GM19035 (cell line): Measurements from ENCODE around the gene TRIP12.
A peak's percentile ranks its signal among the peaks of the same experiment; 100 is the strongest.
"Not testable (repeated sequence)": the region's sequence is repeated elsewhere in the genome, so short reads cannot be mapped to it uniquely, and the experiment has no call there.

Experiments used
- ATAC-seq: cut with Tn5 transposase; IDR thresholded peaks from one replicate; pipeline ENCODE4 v1.9.1; 2021; ENCODE audit not compliant: unreplicated experiment

The TRIP12 gene

DNA sequence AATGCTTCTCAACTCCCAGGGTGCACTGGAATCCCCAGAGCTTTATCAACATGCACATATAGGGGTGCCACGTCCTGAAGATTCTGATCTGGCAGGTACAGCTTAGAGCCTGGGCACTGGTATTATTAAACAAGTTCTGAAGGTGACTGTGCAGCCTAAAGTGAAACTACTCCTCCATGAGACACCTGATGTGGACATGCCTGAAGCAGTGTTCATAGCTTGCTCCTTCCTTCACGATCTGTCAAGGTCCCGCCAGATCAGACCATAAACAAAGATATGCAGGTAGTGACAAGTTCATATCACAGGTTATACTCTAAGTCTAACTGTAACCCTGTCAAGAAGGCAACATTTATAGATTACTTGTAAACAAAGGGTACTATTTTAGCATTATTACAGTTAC lies 142.2 kb downstream of the TRIP12 start:
- ATAC-seq = no peak

DNA sequence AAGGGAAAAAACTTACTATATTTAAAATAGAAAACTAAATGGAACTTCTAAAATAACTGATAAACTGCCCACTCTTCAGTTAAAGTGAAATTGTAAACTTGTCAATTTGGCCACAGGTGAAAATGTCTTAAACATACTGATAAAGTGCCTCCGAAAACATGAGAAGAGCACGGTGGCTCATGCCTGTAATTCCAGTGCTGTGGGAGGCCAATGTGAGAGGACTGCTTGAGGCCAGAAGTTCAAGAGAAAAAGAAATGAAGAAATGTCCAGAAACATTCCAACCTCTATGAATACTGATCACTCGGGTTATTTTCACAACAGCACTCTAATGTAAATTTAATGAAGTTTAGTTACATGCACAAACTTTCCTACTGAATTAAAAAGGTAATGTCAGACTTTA lies 144.1 kb downstream of the TRIP12 start:
- ATAC-seq = no peak

DNA sequence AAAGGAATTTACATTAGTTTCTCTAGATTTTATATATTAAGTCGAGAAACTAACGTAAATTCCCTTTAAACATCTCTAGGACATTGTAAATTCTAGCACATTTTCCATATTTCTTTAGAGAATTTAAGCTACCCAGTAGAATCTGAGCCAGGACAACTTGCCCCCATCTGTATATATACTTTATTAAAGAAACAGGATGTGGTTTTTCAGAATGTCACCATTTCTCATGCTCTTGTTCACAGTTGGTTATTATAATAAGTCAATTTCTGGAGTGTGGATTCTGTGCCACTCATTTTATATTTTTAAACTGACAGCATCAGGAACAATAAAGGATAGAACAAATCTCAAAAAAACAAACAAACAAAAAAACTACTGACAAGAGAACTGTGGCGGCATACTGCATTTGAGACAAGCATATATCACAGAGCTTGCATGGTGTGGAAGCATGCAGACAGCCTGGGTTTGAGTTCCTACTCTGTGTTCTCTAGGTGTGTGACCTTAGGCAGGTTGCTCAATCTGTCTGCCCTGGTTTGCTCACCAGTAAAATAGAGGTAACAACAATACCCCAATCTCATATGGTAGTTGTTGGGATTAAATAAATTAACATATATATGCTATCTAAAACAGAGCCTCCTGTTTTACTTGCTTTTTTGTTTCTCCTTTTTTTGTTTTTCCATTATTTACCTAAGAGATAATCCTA lies 146.0 kb downstream of the TRIP12 start:
- ATAC-seq = peak; percentile 56

DNA sequence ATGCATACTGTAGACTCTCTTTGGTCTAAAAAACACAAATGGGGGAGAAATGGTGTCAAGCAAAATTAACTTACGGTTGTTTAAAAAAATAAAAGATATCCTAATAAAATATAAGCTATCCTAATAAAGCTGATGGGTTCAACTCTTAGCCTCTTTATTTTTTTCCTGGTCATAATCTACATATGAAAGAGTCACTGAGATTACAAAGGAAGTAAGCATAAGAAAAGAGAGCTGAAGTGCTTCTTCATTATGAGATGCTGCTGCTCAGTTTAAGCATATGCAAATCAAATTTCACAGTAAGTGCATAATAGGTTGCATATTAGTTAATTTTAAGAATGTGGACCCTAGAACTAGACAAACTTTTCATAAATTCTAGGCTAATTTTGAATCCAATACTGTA lies 147.6 kb downstream of the TRIP12 start:
- ATAC-seq = no peak

DNA sequence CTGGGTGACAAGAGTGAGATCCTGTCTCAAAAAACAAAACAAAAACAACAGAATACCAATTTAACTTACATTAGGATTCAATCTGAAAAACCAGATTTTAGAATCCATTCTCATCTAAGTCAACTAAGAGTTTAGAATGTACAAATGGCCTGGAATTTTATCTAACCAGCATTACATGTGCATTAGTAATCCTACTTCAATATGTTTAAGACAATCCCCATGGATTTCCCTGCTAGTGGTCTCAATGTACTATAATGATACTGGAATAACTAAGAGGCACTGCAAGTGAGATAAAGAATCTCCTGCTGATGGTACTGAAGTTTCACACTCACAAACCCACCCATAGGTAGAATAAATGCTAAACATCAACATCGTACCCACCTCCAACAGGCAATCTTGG lies 153.6 kb downstream of the TRIP12 start:
- no peak for ATAC-seq

DNA sequence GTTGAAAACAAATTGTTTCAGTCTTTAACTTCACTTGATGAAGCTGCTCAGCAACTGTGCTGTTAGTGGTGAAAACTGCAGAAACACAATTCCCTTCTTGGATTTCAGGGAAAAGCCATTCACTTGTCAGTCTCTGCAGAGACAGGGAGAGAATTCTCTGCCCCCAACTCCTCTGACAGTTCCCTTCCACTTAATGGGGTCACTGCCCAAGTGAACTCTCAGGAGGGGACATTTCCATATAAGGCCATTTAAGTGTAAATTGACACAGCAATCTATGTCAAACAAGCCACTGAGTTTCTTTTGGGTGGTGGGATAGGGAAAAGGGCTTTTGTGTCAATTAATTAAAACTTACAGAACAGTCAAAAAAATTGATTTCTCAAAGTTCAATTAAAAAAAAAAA lies 156.1 kb downstream of the TRIP12 start:
- no peak for ATAC-seq

DNA sequence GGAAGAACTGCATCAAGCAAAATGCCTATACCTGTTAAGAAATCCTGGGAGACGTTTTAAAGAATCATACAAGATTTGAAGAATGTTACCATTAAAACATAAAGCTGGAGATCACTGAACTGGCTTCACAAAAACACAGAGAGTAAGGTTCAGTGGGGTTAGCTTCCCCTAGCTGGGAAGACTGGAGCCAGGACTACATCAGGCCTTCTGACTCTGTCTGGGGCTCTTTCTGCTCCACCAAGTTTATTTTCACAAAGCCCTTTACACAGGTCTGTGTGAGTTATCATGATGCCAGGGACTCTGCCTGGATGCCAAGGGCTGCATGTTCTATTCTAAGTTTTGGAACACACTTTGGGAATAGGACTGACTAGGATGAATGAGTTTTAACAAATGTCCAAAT lies 160.1 kb downstream of the TRIP12 start:
- no peak for ATAC-seq

DNA sequence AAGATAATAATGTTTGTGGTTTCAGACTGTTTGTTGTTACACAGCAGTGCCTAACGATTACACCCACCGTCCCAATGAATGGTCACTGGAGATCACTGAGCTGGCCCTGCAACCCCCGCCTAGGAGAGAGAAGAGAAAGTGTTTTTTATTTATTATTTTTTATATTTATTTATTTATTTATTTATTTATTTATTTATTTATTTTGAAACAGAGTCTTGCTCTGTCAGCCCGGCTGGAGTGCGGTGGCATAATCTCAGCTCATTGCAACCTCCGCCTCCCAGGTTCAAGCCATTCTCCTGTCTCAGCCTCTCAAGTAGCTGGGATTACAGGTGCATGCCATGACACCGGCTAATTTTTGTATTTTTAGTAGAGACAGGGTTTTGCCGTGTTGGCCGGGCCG lies 164.3 kb downstream of the TRIP12 start:
- ATAC-seq = not testable (repeated sequence)

DNA sequence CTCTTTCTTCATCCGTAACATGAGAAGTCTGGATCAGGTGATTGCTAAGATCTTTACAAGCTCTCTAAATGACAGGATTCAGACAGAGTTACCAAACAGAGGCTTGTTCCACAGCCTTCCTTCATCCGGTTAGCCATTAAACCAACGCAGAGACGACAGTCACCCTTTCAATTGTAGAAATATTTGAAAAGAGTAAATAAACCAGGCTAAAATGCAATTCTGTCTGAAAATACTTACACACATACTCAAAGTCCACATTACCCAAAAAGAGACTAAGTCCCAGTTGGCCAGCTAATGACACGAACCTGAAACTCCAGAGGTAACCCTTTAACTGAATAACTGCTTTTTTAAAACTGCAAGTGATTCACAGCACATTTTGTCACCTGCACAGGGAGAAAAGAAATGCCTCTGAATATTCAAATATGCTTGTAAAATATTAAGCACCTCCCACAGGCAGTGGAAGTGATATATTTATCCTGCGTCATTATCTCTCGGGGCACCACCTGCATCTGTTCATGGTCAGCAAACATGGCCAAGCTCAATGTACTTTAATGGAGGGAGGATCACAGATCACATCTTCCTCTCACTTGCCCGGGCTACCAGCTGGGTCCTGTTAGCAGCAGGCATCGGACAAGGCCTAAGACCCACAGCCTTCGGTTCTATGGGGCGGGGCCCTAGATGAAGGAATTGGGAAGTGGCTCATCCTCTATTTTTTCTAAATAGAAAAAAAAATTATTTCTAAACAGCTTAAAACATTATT lies 168.7 kb downstream of the TRIP12 start:
- ATAC-seq = no peak

DNA sequence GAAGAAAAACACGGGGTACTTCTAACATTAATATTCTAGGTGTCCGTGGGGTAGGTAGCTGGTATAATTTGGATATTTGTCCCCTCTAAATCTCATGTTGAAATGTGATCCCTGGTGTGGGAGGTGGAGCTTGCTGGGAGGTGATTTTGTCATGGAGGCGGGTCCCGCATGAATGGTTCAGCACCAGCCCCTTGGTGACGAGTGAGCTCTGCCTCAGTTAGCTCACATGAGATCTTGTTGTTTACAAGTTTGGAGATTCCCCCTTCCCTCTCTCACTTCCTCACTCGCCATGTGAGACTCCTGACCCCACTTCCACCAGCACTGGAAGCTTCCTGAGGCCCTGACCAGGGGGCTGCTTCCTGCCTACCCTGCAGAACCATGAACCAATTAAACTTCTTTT lies 172.0 kb downstream of the TRIP12 start:
- no peak for ATAC-seq

DNA sequence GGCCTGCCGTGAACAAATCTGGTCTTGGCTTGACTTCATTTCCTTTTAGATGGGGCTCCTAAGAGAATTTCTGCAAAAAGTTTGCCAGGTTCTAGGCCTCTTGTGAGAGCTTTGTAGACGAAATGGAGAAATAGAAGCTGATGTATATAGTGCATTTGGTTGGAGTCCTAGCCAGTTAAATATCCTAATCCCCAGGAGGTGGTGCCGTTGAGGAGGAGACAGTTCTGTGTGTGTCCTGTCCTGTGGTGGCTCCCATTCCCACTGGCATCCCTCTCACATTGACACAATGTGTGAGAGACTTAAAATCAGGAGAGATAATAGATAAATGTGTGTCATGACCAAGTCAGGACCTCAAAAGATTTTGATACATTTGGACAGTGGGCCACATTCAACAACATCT lies 172.9 kb downstream of the TRIP12 start:
- ATAC-seq = no peak

DNA sequence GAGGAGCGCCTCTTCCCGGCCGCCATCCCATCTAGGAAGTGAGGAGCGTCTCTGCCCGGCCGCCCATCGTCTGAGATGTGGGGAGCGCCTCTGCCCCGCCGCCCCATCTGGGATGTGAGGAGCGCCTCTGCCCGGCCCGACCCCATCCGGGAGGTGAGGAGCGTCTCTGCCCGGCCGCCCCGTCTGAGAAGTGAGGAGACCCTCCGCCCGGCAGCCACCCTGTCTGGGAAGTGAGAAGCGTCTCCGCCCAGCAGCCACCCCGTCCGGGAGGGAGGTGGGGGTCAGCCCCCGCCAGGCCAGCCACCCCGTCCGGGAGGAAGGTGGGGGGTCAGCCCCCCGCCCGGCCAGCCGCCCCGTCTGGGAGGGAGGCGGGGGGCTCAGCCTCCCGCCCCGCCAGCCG lies 179.1 kb downstream of the TRIP12 start:
- ATAC-seq = not testable (repeated sequence)

DNA sequence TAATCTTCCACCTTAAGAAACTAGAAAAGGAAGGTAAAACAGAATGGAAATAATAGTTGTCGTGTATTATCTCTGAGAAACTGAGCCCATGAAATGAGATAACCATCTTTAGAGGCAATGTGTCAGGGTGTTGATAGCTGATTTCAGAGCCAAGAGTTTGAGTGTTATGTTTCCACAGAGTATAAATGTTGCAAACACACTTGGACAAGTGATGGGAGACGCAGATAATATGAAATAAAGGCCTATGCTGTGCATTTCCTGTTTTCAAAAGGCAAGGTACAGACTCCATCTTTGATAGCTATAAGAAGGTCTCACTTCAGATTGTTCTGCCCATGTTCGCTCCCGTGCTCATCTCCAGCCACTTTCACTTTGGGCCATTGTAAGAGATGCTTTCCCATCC lies 181.5 kb downstream of the TRIP12 start:
- no peak for ATAC-seq

DNA sequence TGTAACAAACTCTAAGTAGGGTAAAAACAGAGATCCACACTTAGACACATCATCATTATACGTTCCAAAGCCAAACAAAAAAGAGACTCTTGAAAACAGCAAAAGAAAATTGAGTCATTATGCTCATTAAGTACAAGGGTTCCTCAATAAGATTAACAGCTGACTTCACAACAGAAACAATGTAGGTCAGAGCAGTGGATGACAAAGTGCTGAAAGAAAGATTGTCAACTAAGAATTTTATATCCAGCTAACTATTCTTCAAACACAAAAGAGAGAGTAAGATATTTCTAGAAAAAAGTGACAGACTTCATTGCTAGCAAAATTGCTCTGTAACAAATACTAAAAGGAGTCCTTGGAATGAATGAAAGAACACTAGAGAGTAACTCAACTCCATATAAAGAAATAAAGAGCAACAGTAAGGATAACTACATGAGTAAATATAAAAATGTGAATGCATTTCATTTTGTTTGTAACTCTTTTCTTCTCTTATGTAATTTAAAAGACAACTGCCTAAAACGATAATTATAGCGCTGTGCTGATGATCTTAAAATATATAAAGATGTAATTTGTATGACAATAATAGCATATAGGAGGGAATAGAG lies 183.7 kb downstream of the TRIP12 start:
- ATAC-seq = no peak

DNA sequence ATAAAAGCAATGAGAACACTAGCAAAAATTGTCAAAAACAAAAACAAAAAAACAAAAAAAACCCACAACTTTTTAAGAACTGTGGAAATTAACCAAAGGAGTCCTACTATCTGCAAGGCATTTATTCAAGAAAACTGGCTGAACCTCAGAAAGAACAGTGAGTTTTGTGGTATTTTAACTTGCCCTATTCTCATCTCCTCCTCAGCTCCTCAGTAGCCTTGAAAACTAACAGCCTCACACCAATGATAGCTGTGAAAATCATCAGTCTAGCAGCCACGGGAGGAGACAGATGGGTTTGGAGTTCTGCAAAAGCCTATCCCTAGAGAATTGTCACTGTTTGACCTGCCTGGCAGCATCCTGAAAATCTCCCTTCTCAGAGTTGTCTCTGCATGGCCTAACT lies 187.4 kb downstream of the TRIP12 start:
- no peak for ATAC-seq

DNA sequence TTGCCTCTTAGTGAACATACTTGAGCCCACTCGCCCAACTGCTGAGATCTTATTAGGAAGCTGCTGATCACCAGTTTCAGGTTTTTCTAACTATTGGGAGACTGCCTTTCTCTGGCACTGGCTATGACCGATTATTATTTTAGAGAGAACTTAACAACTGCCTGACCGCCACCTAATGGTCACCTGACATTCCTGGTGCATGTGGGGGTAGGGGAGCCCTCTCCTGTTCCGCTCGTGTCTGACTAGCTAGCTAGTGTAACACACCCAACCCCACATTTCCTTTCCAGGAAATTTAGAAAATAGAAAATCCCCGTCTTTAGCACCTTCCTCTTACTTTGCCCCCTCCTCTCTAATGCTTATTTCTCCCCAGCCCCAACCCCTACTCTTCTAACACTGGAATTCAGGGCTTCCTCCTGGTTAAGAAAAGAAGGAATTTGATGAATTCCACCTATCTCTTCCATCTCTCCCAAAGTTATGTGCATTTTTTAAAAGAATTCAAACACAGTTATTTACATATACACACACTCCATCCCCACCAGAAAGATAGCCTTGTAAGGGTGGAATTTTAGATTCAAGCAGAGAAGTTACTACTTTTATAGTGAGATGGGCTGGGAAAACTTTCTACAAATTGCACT lies 188.1 kb downstream of the TRIP12 start:
- ATAC-seq = no peak

DNA sequence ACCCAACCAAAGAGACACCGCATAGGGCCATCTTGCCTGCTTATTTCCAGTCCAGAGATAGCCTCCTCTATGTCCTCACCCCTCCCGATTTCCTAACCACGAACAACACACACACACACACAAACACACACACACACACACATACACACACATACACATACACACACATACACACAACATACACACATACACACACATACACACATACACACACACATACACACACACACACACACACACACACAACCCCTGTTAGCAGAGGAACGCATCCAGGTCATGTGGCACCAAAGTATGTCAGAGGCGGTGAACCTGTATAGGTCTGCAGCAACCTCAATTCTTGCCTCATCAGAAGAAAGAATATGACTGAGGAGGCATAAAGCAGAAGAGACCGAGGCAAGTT lies 188.9 kb downstream of the TRIP12 start:
- no peak for ATAC-seq

DNA sequence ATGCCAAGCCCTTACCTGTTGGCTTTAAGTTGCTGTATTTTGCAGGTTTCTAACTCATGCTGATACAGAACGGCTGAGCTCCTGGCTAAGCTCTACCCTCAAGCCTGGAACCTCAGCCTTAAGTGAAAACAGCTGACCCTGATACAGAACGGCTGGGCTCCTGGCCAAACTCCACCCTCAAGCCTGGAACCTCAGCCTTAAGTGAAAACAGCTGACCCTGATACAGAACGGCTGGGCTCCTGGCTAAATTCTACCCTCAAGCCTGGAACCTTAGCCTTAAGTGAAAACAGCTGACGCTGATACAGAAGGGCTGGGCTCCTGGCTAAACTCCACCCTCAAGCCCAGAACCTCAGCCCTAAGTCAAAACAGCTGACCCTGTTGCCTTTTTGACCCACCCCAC lies 189.9 kb downstream of the TRIP12 start:
- ATAC-seq = no peak

DNA sequence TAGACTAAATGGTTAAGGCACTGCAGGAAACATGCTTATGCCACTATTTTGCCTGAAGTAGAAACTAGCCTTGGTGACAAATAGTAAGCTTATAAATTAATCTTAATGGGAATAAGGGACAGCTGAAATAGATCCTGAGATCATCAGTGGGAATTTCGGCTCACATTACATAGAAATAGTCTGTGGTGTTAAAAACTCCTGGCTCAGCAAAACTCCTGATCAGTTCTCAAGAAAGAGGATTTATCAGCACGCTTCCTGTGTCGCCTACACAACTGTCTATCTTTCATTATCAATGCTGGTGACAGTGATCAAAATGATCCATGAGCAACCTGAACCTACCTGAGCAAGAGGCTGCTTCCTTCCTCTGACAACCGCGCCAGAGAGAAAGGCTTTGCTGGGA lies 190.4 kb downstream of the TRIP12 start:
- no peak for ATAC-seq

DNA sequence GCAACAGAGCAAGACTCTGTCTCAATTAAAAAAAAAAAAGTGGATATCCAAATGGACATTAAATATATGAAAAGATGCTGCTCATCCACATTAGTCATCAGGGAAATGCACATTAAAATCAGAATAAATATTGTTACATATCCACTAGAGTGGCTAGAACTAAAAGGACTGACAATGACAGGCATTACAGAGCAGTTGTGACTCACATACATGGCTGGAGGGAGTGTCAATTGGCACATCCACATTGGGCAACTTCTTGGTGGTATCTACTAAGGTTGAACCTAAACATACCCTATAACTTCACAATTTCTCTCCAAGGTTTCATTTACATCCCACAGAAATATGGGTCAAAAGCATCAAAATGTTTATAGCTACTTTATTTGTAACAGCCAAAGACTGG lies 193.4 kb downstream of the TRIP12 start:
- no peak for ATAC-seq

DNA sequence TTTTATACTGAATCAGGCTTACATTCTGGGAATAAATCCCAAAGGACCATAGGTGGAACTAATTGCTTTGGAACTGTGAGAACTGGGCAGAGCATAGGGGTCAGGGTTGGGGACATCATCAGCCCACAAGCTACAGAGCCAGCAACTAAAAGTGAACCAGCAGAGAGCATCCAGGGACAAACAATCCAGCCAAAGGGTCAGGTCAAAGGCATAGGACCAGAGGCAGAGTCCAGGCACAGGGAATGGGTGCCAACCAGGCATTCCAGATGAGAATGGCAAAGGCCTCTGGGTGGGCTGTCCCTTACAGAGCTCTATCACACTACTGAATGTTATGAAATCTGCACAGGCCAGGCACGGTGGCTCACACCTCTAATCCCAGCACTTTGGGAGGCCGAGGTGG lies 195.2 kb downstream of the TRIP12 start:
- ATAC-seq = no peak
